H1 (cell line): ENCODE data around the gene MYLK4. TPM values are rescaled to one million over a fixed set of nuclear protein-coding genes. Genes with fewer than 3 reads are reported as not detected.

Experiments used
- CBX5 ChIP-seq: fragments of 300-800, 300-1000 bp; sonication (generic); IDR thresholded peaks from 2 replicates; pipeline ENCODE4 v1.7.1; 2016; ENCODE audit warnings: antibody characterized with exemption, low read length, low read depth
- CHD1 ChIP-seq: IDR thresholded peaks from 2 replicates; pipeline ENCODE4 v1.6.1; 2012; ENCODE audit warnings: low read depth, low read length, improper control_type of control experiment
- CHD7 ChIP-seq: fragments of 300-600 bp; sonication (generic); IDR thresholded peaks from 2 replicates; pipeline ENCODE4 v1.7.1; 2012; ENCODE audit warnings: low read length, moderate library complexity, mild to moderate bottlenecking, inconsistent platforms; ENCODE audit not compliant: insufficient replicate concordance
- GABPA ChIP-seq: IDR thresholded peaks from 2 replicates; pipeline ENCODE4 v1.6.1; 2011; ENCODE audit warnings: mild to moderate bottlenecking, low read length, moderate library complexity, borderline replicate concordance; ENCODE audit not compliant: insufficient read depth
- polyA plus RNA-seq, 7 experiments: library from polyadenylated mRNA; depleted of rRNA in 3 of 7; stranded (reverse) in 5 of 7; unstranded in 2 of 7; fragments of >200 nt in 5 of 7; fragments of 200-250 nt in 2 of 7; gene quantifications; 1 replicate in 5 of 7; 2 replicates in 1 of 7; 4 replicates in 1 of 7; pipeline versions ENCODE4 v1.2.1 to v1.2.3, GENCODE V29; 2011 to 2013; ENCODE audit warnings: missing spikeins in 2 of 7, mixed read lengths in 2 of 7
- total RNA-seq: library from RNA; stranded (reverse); fragmentation: NEBNext Ultra II Directional; extraction: Animal tissue kit (Norgen Biotek cat#: 25700); gene quantifications from 2 replicates; pipeline ENCODE4 v1.2.1, GENCODE V29; 2021

MYLK4 gene
- total and polyA plus RNA-seq, 2 of the 8 experiments (the other 6 are each of a cell fraction or from before 2014, with no cell fraction given), result 0.11 to 0.17 TPM

GRCh38 chr6:2635911-2636310 is 114.8 kb downstream of the MYLK4 start (continued):
- TF ChIP-seq CHD7, result no peak
- TF ChIP-seq GABPA, result no peak
- TF ChIP-seq CHD1, result no peak
- TF ChIP-seq CBX5, result no peak
- TF ChIP-seq, all 59 proteins: peak for 0
